ENCODE measurements around the gene TYK2.

TYK2 gene

GRCh38 chr19:10353793-10354391 is 26.5 kb downstream of the TYK2 start:
- no peak overlapping the region for H3K4me2 ChIP-seq (ENCODE audit: low read depth, low read length, poor library complexity, severe bottlenecking)
- no peak overlapping the region for H3K4me3 ChIP-seq (ENCODE audit: low read length, poor library complexity, severe bottlenecking)
- no peaks in the 10 kb centered on the region for H3F3A ChIP-seq (ENCODE audit: low read depth)
- TF ChIP-seq EZH2phosphoT487 (IDR thresholded peaks at IDR 0.05; ENCODE audit: borderline replicate concordance) (no peak), CTCF (conservative IDR thresholded peaks at IDR 0.05; ENCODE audit: low read length) (no peak)
- H4K20me1 ChIP-seq (ENCODE audit: insufficient read depth, low read length, poor library complexity, severe bottlenecking) = no peaks in the 10 kb centered on the region
- H3K27me3 ChIP-seq (ENCODE audit: insufficient read depth, low read length, poor library complexity, severe bottlenecking) = no peaks in the 10 kb centered on the region
- H3K4me1 ChIP-seq (ENCODE audit: insufficient read depth, low read length, poor library complexity, severe bottlenecking) = no peaks in the 10 kb centered on the region
- H3K79me2 ChIP-seq (ENCODE audit: insufficient read depth, low read length) = no peaks in the 10 kb centered on the region
- peaks cover 38% of the 10 kb centered on the region; the same call in 1 of the 2 replicates for H3K36me3 ChIP-seq (ENCODE audit: insufficient read depth, low read length)
- H2AFZ ChIP-seq (ENCODE audit: low read length) = no peak overlapping the region
- no peak overlapping the region for H3K9ac ChIP-seq (ENCODE audit: low read depth, low read length, poor library complexity, severe bottlenecking)
- no peaks in the 10 kb centered on the region for H3K9me3 ChIP-seq (ENCODE audit: insufficient read depth, low read depth, low read length)
- H3K9me2 ChIP-seq (replicated peaks; ENCODE audit: low read depth, low read length) = no peaks in the 10 kb centered on the region

GRCh38 chr19:10352764-10353671 is 27.4 kb downstream of the TYK2 start:
- Histone ChIP-seq H3K79me2 (ENCODE audit: insufficient read depth, low read length) (no peaks in the 10 kb centered on the region), H4K20me1 (ENCODE audit: insufficient read depth, low read length, poor library complexity, severe bottlenecking) (no peaks in the 10 kb centered on the region), H3F3A (ENCODE audit: low read depth) (no peaks in the 10 kb centered on the region), H3K9ac (ENCODE audit: low read depth, low read length, poor library complexity, severe bottlenecking) (no peak overlapping the region), H3K9me2 (replicated peaks; ENCODE audit: low read depth, low read length) (no peaks in the 10 kb centered on the region), H3K4me1 (ENCODE audit: insufficient read depth, low read length, poor library complexity, severe bottlenecking) (no peaks in the 10 kb centered on the region), H2AFZ (ENCODE audit: low read length) (no peak overlapping the region), H3K36me3 (ENCODE audit: insufficient read depth, low read length) (peaks cover 34% of the 10 kb centered on the region; the same call in 1 of the 2 replicates), H3K4me2 (ENCODE audit: low read depth, low read length, poor library complexity, severe bottlenecking) (no peak overlapping the region), H3K27me3 (ENCODE audit: insufficient read depth, low read length, poor library complexity, severe bottlenecking) (no peaks in the 10 kb centered on the region), H3K4me3 (ENCODE audit: low read length, poor library complexity, severe bottlenecking) (no peak overlapping the region), H3K9me3 (ENCODE audit: insufficient read depth, low read depth, low read length) (no peaks in the 10 kb centered on the region)
- no peak for TF ChIP-seq CTCF (conservative IDR thresholded peaks at IDR 0.05; ENCODE audit: low read length)
- TF ChIP-seq EZH2phosphoT487 (IDR thresholded peaks at IDR 0.05; ENCODE audit: borderline replicate concordance) = no peak

- no peak overlapping the region for H3K4me2 ChIP-seq (ENCODE audit: low read depth, low read length, poor library complexity, severe bottlenecking)
- H3K9ac ChIP-seq (ENCODE audit: low read depth, low read length, poor library complexity, severe bottlenecking) = no peak overlapping the region
Measured at GRCh38 chr19:10346509-10346908, 33.9 kb downstream of the TYK2 start.

More at GRCh38 chr19:10346509-10346908, 33.9 kb downstream of the TYK2 start:
- Histone ChIP-seq H3K79me2 (ENCODE audit: insufficient read depth, low read length) (no peaks in the 10 kb centered on the region), H3K9me3 (ENCODE audit: insufficient read depth, low read depth, low read length) (no peaks in the 10 kb centered on the region), H3K4me1 (ENCODE audit: insufficient read depth, low read length, poor library complexity, severe bottlenecking) (no peaks in the 10 kb centered on the region), H3K4me3 (ENCODE audit: low read length, poor library complexity, severe bottlenecking) (no peak overlapping the region), H3F3A (ENCODE audit: low read depth) (no peaks in the 10 kb centered on the region), H3K27me3 (ENCODE audit: insufficient read depth, low read length, poor library complexity, severe bottlenecking) (no peaks in the 10 kb centered on the region), H3K9me2 (replicated peaks; ENCODE audit: low read depth, low read length) (no peaks in the 10 kb centered on the region), H4K20me1 (ENCODE audit: insufficient read depth, low read length, poor library complexity, severe bottlenecking) (no peaks in the 10 kb centered on the region), H2AFZ (ENCODE audit: low read length) (no peak overlapping the region), H3K36me3 (ENCODE audit: insufficient read depth, low read length) (peaks cover 7% of the 10 kb centered on the region; the same call in 1 of the 2 replicates)
- TF ChIP-seq CTCF (conservative IDR thresholded peaks at IDR 0.05; ENCODE audit: low read length) = no peak
- TF ChIP-seq EZH2phosphoT487 (IDR thresholded peaks at IDR 0.05; ENCODE audit: borderline replicate concordance) = no peak

Data from Loucy (cell line).